Erythroblast (primary cell): ENCODE results near the gene SNED1.

Experiments
- GATA1 ChIP-seq: IDR thresholded peaks from 2 replicates; pipeline ENCODE4 v1.6.1; 2011; ENCODE audit warnings: low read depth, mild to moderate bottlenecking, control low read depth, low read length, moderate library complexity
- POLR2A ChIP-seq: IDR thresholded peaks from 2 replicates; pipeline ENCODE4 v1.6.1; 2011; ENCODE audit warnings: mild to moderate bottlenecking, low read length

DNA sequence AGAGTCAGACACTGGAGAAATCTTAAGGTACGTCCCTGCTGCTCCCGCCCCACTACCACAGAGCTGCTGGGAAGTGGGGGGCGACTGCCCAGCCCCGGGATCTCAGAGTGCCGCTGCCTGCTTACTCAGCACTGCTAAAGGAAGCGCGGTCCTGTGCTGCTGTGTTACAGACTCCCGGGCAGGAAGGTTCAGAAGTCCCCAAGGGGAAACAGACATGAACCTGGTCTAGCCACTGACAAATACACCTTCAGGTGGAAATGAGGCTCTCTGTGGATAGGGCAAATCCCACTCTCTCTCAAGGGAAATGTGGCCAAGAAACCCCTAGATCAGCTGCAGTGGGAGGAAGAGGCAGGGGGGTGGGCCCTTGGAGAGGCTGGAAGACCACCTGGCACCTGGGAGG lies 90.0 kb downstream of the SNED1 start:
- no peak for TF ChIP-seq POLR2A
- no peak for TF ChIP-seq GATA1
